PC-9 (cell line): ENCODE results near the gene INMT. TPM values are rescaled to one million over a fixed set of nuclear protein-coding genes. Genes with fewer than 3 reads are reported as not detected.

Experiments
- Bru-seq: library from RNA; stranded (reverse); fragments of 400-500 nt; gene quantifications from one replicate; lab custom pipeline; 2021; lab: Mats Ljungman, UMichigan
- BruChase-seq, 2 experiments: library from RNA; stranded (reverse); fragments of 400-500 nt; gene quantifications; one replicate each; lab custom pipeline; 2021; lab: Mats Ljungman, UMichigan
- BruUV-seq: library from RNA; stranded (reverse); fragments of 400-500 nt; replicated peaks from 2 replicates; lab custom pipeline; 2021; lab: Mats Ljungman, UMichigan
- CTCF ChIA-PET: fragments of 300-600 bp; sonication (Branson Sonifier 250); formaldehyde crosslinking; loops from one replicate; lab custom pipeline; 2022; ENCODE audit warnings: antibody characterized with exemption; lab: Charles Lee
- POLR2A ChIA-PET: fragments of 300-600 bp; sonication (Branson Sonifier 250); formaldehyde crosslinking; loops from one replicate; lab custom pipeline; 2022; ENCODE audit warnings: antibody characterized with exemption; ENCODE audit not compliant: unreplicated experiment; lab: Charles Lee
- DNase-seq, 2 experiments: peaks; one replicate each; pipeline versions ENCODE4 v3.0.0 to v3.0.0-alpha.2; 2015 to 2022; ENCODE audit warnings: mixed read lengths in 1 of 2
- H2AFZ ChIP-seq: fragments of 200-600 bp; sonication (generic); 2 replicates; pipeline ENCODE4 v1.8.1; 2017; ENCODE audit warnings: antibody characterized with exemption
- H3F3A ChIP-seq: fragments of 200-600 bp; sonication (generic); 2 replicates; pipeline ENCODE4 v1.8.1; 2017; ENCODE audit warnings: antibody characterized with exemption, mild to moderate bottlenecking, low read depth; ENCODE audit not compliant: insufficient read depth
- H3K27ac ChIP-seq: fragments of 200-600 bp; sonication (generic); 2 replicates; pipeline ENCODE4 v1.6.1; 2016; ENCODE audit warnings: mixed run types
- H3K27me3 ChIP-seq: fragments of 200-600 bp; sonication (generic); 2 replicates; pipeline ENCODE4 v1.6.1; 2016; ENCODE audit warnings: low read depth, mixed run types; ENCODE audit not compliant: insufficient read depth
- H3K36me3 ChIP-seq: fragments of 200-600 bp; sonication (generic); 2 replicates; pipeline ENCODE4 v1.6.1; 2016; ENCODE audit warnings: low read depth, mixed run types
- H3K4me1 ChIP-seq: fragments of 200-600 bp; sonication (generic); replicated peaks from 2 replicates; pipeline ENCODE4 v1.6.1; 2016; ENCODE audit warnings: mixed run types; ENCODE audit not compliant: insufficient read depth
- H3K4me2 ChIP-seq: fragments of 200-600 bp; sonication (generic); 2 replicates; pipeline ENCODE4 v1.6.1; 2017; ENCODE audit warnings: mixed run types
- H3K4me3 ChIP-seq: fragments of 200-600 bp; sonication (generic); 2 replicates; pipeline ENCODE4 v1.6.1; 2016; ENCODE audit warnings: mixed run types
- H3K79me2 ChIP-seq: fragments of 200-600 bp; sonication (generic); 2 replicates; pipeline ENCODE4 v1.6.1; 2017; ENCODE audit warnings: low read depth, mixed run types
- H3K9me2 ChIP-seq: fragments of 200-600 bp; sonication (generic); 2 replicates; pipeline ENCODE4 v1.8.1; 2017; ENCODE audit warnings: mild to moderate bottlenecking; ENCODE audit not compliant: insufficient read depth
- H3K9me3 ChIP-seq: fragments of 200-600 bp; sonication (generic); 2 replicates; pipeline ENCODE4 v1.8.1; 2016; ENCODE audit warnings: low read depth; ENCODE audit not compliant: insufficient read depth
- H4K20me1 ChIP-seq: fragments of 200-600 bp; sonication (generic); 2 replicates; pipeline ENCODE4 v1.8.1; 2017; ENCODE audit not compliant: insufficient read depth
- CTCF ChIP-seq: fragments of 200-600 bp; sonication (generic); conservative IDR thresholded peaks from 2 replicates; pipeline ENCODE4 v1.6.1; 2017; ENCODE audit warnings: mixed run types, antibody characterized with exemption, mild to moderate bottlenecking, moderate library complexity
- EZH2 ChIP-seq: fragments of 200-600 bp; sonication (generic); IDR thresholded peaks from 2 replicates; pipeline ENCODE4 v1.8.0; 2017; ENCODE audit warnings: antibody characterized with exemption, low read depth
- intact Hi-C: fragments of 100-400 bp; cut with micrococcal nuclease; formaldehyde crosslinking; loops from one replicate; pipeline ENCODE4 v1.10.0; 2022; ENCODE audit not compliant: unreplicated experiment
- long read RNA-seq: library from polyadenylated mRNA; stranded (forward); transcript quantifications from one replicate; pipeline ENCODE4 v2.0.0, GENCODE V29; 2022
- total RNA-seq: library from RNA; stranded (reverse); gene quantifications from 2 replicates; pipeline ENCODE4 v1.2.3, GENCODE V29; 2021

INMT gene
- total RNA-seq (not detected in 2 replicates), Bru-seq, nascent RNA (not detected), BruChase-seq, experiment 1, labeled RNA remaining after a 2-hour chase (not detected), BruChase-seq, experiment 2, labeled RNA remaining after a 6-hour chase (not detected)
- long read RNA-seq, result 0 reads

GRCh38 chr7:30751696-30752273 is at the start of gene INMT:
Gene INMT, plus strand, starts transcription at chr7:30752135. Its CDS starts 16 bp downstream, at chr7:30752151.
- Histone ChIP-seq H3K36me3 (no peaks in the 10 kb centered on the region), H3K4me3 (no peak within 1 kb of the TSS), H3F3A (no peaks in the 10 kb centered on the region), H3K9me3 (no peaks in the 10 kb centered on the region; the same call in 1 of the 2 replicates), H4K20me1 (no peaks in the 10 kb centered on the region), H3K9me2 (no peaks in the 10 kb centered on the region), H3K79me2 (no peaks in the 10 kb centered on the region), H3K27ac (no peak within 1 kb of the TSS), H3K27me3 (peaks cover 40% of the 10 kb centered on the region), H3K4me2 (no peak within 1 kb of the TSS), H3K4me1 (no peaks in the 10 kb centered on the region), H2AFZ (no peak within 1 kb of the TSS)
- CTCF ChIA-PET, result no interaction called here
- POLR2A ChIA-PET, result no interaction called here
- DNase-seq, result no peak
- TF ChIP-seq CTCF (no peak), EZH2 (no peak)
- no TSS peak for BruUV-seq
- intact Hi-C loops, result no loop called here

- no peaks in the 10 kb centered on the region for H3K36me3 ChIP-seq
- H2AFZ ChIP-seq, result no peak overlapping the region
- H3K4me1 ChIP-seq, result peaks cover 21% of the 10 kb centered on the region
- CTCF ChIA-PET, result no interaction called here
- intact Hi-C loops, result no loop called here
- no peak overlapping the region for H3K4me2 ChIP-seq
- POLR2A ChIA-PET, result no interaction called here
- H4K20me1 ChIP-seq, result no peaks in the 10 kb centered on the region
- no peak overlapping the region for H3K4me3 ChIP-seq
- peaks cover 19% of the 10 kb centered on the region for H3F3A ChIP-seq
- H3K27me3 ChIP-seq, result peaks cover 60% of the 10 kb centered on the region
- H3K27ac ChIP-seq, result no peak overlapping the region
- H3K9me3 ChIP-seq, result no peaks in the 10 kb centered on the region
- no TSS peak for BruUV-seq
- no peaks in the 10 kb centered on the region for H3K9me2 ChIP-seq
- no peaks in the 10 kb centered on the region for H3K79me2 ChIP-seq
- no peak for DNase-seq
- TF ChIP-seq EZH2 (no peak), CTCF (peak; percentile 36; the same call in 1 of the 2 replicates)
Observed at GRCh38 chr7:30702200-30702599, 49.7 kb upstream of the INMT start.

- CTCF ChIA-PET, result interaction anchor here (2.2 kb wide), 1 partner anchor 36 kb away, joined by 6 read pairs; no protein-coding TSS in a partner anchor
- H3K27ac ChIP-seq, result no peak overlapping the region
- no peak overlapping the region for H3K4me2 ChIP-seq
- H3K4me3 ChIP-seq, result no peak overlapping the region
- H3K9me3 ChIP-seq, result no peaks in the 10 kb centered on the region
- TF ChIP-seq EZH2 (no peak), CTCF (no peak)
- DNase-seq, result no peak
- H3K36me3 ChIP-seq, result no peaks in the 10 kb centered on the region
- intact Hi-C loops, result no loop called here
- H2AFZ ChIP-seq, result no peak overlapping the region
- peaks cover 45% of the 10 kb centered on the region for H3K27me3 ChIP-seq
- H3K79me2 ChIP-seq, result no peaks in the 10 kb centered on the region
- no peaks in the 10 kb centered on the region for H3K9me2 ChIP-seq
- peaks cover 21% of the 10 kb centered on the region for H3K4me1 ChIP-seq
- BruUV-seq, result no TSS peak
- H4K20me1 ChIP-seq, result no peaks in the 10 kb centered on the region
- POLR2A ChIA-PET, result no interaction called here
- peaks cover 19% of the 10 kb centered on the region for H3F3A ChIP-seq
Observed at GRCh38 chr7:30703756-30704155, 48.2 kb upstream of the INMT start.
